Activated CD4-positive, alpha-beta T cell treated with anti-CD3 and anti-CD28 coated beads, Interleukin-2, Interleukin-4, amounts not matched to agents 100 ng/mL and 50 ng/mL, durations not matched to agents 16 hours and 8 hours (primary cell): ENCODE measurements around the gene NECTIN1.

ENCODE experiments used
- DNase-seq: peaks from one replicate; pipeline ENCODE4 v3.0.0-alpha.2; 2020; ENCODE audit warnings: low spot score

The NECTIN1 gene

GRCh38 chr11:119755356-119756071 lies 26.5 kb upstream of the NECTIN1 start:
- DNase-seq = no peak

GRCh38 chr11:119754656-119755355 lies 25.8 kb upstream of the NECTIN1 start:
- DNase-seq = no peak

GRCh38 chr11:119754199-119754598 lies 25.2 kb upstream of the NECTIN1 start:
- DNase-seq = no peak

GRCh38 chr11:119752946-119753345 lies 23.9 kb upstream of the NECTIN1 start:
- DNase-seq = no peak

DNA sequence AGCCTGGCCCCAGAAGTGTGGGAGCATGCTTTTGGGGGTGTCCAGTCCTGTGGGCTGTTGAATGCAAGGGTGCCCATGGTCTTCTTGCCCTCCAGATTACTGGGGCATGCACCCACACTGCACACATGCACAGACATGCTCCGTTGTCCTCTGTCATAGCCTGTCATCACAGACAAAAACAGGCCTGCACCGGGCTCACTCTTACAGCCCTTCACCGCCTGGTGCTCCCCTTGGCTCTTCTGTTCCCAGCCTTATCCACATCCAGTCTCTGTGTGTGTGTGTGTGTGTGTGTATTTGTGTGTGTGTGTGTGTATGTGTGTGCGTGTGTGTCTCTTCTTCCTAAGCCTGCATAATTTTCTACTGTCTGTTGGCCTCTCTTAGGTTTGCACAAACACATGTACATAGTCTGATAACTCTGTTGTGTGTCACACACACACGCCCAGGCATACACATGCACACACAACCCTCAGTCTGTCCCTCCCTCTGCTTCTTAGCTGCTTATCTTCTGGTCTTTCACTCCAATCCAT lies 23.4 kb upstream of the NECTIN1 start:
- DNase-seq = no peak

- no peak for DNase-seq
Measured at GRCh38 chr11:119750056-119750455, 21.1 kb upstream of the NECTIN1 start.

GRCh38 chr11:119749006-119749565 lies 20.1 kb upstream of the NECTIN1 start:
- no peak for DNase-seq

DNA sequence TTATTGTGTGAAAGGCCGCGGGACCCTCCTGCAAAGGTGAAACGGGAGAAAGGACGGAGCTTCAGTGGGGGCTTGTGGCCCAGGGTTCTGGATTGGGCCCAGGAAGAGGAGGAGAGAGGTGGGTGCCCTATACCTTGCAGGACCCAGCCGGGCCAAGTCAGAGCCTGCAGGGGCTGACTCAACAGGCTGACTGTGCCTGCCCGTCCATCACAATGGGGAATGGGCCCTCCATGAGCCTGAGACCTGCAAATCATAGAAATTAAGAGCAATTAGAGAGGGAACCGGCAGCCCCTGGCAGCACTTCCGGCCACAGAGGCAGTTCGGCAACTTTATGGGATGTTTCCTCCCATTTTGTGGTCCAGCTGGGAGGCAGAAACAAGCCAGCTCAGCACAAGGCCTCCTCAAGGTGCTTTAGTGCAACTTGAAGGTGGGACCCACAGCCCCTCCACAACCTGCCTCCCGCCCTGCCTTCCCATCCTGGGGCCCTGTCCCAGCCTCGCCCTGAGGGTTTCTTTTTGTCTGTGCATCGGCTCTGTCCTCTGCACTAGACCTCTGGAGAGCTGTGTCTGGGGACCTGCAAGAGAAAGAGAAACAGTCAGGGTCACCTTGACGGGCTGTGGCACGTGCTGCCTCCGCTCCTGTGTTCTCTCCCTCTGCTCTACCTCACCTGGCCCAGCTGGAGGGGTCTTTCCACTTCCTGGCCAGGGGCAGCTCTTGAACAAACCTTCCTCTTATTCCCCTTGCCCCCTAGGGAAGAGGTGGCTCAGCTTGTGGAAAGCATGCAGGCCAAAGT lies 19.1 kb upstream of the NECTIN1 start:
- no peak for DNase-seq

DNA sequence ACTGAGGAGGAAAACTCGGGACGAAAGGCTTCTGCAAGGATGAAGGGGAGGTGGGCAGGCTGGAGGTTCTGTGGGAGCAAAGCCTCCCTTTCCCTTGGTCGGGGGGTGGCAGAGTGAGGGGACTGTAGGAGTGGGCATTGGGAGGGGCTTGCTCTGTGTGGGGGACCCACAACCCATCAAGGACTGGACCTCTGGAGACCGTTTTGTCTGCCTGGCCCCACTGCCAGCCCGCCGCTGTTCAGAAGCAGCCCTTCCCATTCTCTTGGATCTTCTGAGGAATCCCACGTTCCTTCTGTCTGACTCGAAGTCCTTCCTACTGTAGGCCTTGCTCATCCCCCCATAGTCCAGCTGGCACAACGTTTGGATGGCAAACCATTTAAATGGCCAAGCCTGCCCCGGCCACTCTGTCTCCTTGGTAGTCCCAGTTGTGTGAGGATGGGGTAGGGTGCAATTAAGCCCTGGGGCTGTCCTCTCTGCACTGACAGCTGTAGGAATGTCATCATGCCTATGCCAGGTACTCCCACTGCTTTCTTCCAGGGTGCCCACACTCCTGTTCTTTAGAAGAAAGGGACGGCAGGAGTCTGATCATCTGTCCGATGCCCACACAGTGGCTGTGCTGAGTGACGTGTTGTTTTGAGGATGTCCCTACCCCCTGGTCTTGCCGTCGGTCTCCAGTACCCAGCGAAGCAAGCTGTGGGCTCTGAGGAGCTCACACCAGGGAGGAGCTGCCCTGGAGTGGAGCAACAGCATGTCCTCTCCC lies 17.0 kb upstream of the NECTIN1 start:
- no peak for DNase-seq

GRCh38 chr11:119745112-119745511 lies 16.1 kb upstream of the NECTIN1 start:
- DNase-seq = no peak

- DNase-seq = no peak
Measured at GRCh38 chr11:119744577-119744976, 15.6 kb upstream of the NECTIN1 start.

DNA sequence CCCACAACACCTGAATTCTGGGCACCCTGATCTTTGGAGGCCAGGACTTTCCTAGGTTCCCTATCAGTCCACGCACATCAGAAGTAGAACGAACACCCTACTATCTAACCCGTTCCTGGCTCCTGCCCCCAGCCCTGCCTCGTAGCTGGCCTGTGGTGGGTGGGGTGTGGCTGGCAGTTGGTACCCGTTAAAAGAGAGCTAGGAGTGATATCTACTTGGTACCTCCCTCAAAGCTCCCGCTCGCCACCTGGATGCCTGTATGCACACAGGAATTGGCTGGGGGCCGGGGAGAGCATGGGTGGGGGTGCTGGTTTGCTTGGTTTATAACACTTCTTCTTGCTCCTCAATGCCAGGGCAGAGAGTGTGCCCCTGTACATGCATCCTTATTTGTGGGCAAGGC lies 14.0 kb upstream of the NECTIN1 start:
- no peak for DNase-seq

DNA sequence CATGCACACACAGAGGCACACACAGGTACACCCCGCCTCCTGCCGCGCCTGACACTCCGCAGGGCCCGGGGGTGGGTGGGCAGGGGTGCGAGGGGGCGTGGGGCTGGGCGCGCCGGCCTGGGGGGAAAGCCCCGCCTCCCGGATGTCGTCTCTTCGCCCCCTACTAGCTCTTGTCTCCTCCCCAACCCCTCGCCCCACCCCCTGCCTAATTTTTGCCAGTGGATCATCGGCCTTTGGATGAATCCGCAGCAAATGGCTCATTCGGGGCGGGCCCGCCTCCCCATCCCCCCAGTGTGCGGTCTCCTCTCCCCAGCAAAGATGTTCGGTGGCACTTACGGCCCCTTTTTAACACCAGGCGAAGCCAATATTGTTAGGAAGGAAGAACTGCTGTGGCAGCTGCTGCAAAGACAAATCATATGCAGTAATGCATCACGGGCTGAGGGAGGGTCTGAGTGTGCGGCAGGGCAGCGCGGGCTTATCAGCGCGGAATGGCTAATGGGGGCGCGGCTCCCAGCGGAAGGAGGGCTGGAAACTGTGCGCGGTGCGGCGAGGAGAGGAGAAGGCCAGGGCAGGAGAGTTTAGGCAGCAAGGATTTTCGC lies 13.4 kb upstream of the NECTIN1 start:
- no peak for DNase-seq

DNA sequence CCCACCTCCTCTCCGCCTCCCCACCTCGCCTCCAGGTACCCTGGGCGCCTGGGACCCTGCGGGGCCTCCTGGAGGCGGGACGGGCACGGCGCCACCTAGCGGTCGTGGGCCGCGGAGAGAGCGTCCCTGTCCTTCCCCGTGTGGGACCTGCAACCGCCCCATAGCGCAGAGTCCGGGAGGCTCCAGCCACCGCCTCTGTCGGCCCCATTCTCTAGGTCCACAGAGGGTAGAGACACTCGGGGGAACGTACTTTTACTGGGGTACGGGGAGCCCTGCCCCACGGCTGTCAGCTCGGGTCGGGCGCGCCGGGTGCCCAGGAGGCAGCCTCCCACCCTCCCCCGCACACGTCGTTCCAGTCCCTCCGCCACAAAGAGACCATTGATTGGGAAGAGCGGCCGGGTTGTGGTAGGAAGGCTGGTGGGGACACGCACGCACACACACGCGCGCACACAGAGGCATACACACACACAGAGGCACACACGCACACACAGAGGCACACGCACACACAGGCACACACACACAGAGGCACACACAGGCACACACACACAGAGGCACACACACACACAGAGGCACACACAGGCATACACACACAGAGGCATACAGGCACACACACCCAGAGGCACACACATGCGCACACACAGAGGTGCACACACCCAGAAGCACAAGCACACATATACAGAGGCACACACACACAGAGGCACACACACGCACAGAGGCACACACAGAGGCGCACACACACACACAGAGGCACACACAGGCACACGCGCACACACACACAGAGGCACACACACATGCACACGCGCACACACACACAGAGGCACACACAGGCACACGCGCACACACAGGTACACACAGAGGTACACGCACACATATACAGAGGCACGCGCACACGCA lies 12.6 kb upstream of the NECTIN1 start:
- peak; percentile 44 for DNase-seq

- no peak for DNase-seq
Measured at GRCh38 chr11:119739975-119740374, 11.0 kb upstream of the NECTIN1 start.

DNA sequence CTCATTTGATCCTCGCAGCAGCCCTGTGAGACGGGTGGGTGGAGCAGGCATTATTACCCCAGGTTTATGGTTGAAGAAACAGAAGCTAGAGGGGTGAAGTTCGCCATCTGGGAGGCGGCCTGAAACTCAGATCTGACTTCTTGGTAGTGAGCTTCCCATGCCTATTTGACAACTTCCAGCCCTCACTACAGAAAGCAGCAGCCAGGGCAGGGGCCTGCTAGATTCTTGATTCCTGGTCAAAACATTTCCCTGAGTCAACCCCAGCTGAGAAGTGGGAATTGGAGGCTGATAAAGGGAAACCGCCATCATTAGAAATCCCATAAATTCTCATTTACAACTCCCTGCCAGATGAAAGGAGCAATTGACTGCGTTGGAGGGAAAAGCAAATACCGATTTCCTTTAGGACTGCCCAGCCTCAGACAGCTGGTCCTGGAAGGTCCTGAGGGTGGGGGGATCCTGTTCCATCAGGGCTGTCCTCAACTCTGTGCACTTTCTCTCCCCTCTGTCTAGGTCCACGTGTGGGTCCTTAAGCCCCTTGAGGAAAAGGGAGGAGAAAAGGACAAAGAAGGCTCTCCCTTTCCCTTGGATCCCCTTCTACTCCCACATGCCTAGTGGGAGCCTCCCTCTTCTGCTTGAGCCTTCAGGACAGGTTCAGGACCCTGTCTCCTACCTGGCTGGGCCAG lies 10.2 kb upstream of the NECTIN1 start:
- DNase-seq = no peak

- no peak for DNase-seq
Measured at GRCh38 chr11:119738059-119738439, 9.0 kb upstream of the NECTIN1 start.

DNA sequence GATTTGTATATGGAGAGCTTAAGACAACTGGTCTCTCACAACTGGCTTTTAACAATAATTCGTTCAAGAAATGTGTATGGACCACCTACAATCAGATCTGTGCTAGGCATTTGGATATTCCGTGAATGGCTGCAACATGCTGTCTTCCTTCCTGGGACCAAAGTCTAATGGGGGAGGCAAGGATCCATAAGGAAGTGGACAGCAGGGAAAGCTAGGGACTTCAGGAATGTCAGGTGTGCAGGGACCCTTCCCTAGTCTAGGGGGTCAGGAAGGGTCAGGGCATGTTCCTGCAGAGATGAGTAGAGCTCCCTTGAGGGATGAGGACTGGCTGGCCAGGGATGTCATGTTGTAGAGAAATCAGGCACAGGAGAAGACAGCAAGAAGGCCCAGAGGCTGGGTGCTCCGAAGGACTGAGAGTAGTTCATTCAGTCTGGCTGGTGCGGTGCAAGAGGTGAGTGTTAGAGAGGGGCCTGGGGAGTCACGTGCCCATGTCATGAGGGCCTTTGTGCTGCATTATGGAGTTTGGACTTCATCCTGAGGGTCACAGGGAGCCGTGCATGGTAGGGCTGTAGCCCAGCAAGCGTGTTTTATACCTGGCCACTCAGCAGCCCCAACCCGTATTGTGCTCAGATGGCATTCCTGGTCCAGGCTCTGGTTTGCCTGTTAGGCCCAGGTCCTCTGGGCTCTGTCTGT lies 8.5 kb upstream of the NECTIN1 start:
- DNase-seq = no peak

DNA sequence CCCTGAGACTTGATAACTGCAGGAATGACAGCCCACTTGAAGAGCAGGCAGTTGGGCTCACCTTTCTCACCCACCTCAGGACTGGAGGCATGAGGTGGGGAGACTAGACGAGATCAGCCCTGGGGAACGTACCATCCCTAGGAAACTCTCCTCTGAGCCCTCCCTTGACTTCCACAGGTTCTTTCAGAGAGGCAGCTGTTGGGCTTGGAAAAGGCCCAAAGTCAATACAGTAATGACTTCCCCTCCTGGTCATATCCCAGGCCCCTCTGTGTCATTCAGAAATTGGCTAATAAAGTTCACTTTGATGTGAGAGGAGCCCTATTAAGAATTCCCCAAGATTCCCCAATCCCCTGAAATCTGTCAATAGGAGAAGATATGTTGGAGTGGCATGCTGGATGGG lies 5.8 kb upstream of the NECTIN1 start:
- DNase-seq = no peak
